ENCODE data around the gene OR5H6.
"Not testable (repeated sequence)": the region's sequence is repeated elsewhere in the genome, so short reads cannot be mapped to it uniquely, and the experiment has no call there.

Gene OR5H6

DNA sequence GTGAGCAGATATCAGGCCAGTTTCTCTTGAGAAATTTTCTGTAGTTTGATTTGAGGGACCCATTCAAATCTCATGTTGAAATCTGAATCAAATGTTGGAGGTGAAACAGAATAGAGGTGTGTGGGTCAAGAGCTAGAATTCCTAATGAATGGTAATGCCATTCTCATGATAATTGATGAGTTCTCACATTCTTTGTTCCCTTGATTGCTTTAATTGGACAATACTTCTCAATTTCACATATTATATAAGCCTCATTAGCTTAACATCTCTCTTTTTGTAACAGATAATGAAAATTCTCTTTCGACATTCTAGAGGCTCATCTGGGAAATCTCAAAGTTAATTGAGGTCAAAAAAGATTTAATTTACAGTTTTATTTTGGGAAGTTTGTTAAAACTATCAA is 21.9 kb upstream of the OR5H6 start:
- Mint-ChIP-seq H3K27me3 (ENCODE audit: low read depth, poor library complexity) (peaks cover 3% of the 10 kb centered on the region), H3K4me1 (no peaks in the 10 kb centered on the region), H3K9me3 (no peaks in the 10 kb centered on the region), H3K27ac (no peak overlapping the region), H3K36me3 (ENCODE audit: low read depth) (no peaks in the 10 kb centered on the region), H3K4me3 (no peak overlapping the region)
- no peak for DNase-seq
- TF ChIP-seq, protein P1, sequence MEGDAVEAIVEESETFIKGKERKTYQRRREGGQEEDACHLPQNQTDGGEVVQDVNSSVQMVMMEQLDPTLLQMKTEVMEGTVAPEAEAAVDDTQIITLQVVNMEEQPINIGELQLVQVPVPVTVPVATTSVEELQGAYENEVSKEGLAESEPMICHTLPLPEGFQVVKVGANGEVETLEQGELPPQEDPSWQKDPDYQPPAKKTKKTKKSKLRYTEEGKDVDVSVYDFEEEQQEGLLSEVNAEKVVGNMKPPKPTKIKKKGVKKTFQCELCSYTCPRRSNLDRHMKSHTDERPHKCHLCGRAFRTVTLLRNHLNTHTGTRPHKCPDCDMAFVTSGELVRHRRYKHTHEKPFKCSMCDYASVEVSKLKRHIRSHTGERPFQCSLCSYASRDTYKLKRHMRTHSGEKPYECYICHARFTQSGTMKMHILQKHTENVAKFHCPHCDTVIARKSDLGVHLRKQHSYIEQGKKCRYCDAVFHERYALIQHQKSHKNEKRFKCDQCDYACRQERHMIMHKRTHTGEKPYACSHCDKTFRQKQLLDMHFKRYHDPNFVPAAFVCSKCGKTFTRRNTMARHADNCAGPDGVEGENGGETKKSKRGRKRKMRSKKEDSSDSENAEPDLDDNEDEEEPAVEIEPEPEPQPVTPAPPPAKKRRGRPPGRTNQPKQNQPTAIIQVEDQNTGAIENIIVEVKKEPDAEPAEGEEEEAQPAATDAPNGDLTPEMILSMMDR (IDR thresholded peaks at IDR 0.05), result no peak

DNA sequence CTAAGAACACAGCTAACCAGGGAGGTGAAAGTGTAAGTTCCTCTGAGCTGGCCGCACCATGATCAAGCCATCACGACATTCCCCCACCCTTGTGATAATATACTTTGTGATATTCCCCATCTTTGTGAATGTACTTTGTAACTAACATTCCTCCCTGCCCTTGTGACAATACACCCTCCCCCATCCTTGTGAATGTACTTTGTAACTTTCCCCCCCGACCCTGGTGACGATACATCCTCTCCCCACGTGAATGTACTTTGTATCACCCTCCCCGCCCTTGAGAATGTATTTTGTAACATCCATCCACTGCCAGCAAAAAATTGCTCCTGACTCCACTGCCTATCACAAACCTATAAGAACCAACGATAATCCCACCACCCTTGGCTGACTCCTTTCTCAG is 20.2 kb upstream of the OR5H6 start:
- no peak overlapping the region for H3K27ac Mint-ChIP-seq
- TF ChIP-seq, protein P1 (IDR thresholded peaks at IDR 0.05), result no peak
- no peaks in the 10 kb centered on the region for H3K9me3 Mint-ChIP-seq
- no peak for DNase-seq
- H3K36me3 Mint-ChIP-seq (ENCODE audit: low read depth), result no peaks in the 10 kb centered on the region
- H3K4me3 Mint-ChIP-seq, result no peak overlapping the region
- peaks cover 2% of the 10 kb centered on the region for H3K27me3 Mint-ChIP-seq (ENCODE audit: low read depth, poor library complexity)
- no peaks in the 10 kb centered on the region for H3K4me1 Mint-ChIP-seq

DNA sequence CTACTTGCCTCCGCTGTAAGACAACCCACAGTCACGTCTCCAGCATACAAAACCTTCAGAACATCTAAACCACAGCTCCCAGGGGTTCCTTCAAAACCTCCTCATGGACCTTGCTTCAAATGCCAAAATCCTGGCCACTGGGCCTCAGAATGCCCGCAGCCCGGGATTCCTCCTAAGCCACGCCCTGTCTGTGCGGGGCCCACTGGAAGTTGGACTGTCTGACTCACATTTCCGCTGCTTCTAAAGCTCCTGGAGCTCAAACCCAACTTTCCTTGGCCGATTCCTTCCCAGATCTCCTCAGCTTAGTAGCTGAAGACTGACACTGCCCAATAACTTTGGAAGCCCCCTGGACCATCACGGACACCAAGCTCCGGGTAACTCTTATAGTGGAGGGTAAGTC is 17.9 kb upstream of the OR5H6 start:
- H3K4me3 Mint-ChIP-seq, result no peak overlapping the region
- H3K9me3 Mint-ChIP-seq, result no peaks in the 10 kb centered on the region
- H3K27me3 Mint-ChIP-seq (ENCODE audit: low read depth, poor library complexity), result no peaks in the 10 kb centered on the region
- TF ChIP-seq, protein P1 (IDR thresholded peaks at IDR 0.05), result no peak
- no peaks in the 10 kb centered on the region for H3K4me1 Mint-ChIP-seq
- no peak overlapping the region for H3K27ac Mint-ChIP-seq
- H3K36me3 Mint-ChIP-seq (ENCODE audit: low read depth), result no peaks in the 10 kb centered on the region
- no peak for DNase-seq

DNA sequence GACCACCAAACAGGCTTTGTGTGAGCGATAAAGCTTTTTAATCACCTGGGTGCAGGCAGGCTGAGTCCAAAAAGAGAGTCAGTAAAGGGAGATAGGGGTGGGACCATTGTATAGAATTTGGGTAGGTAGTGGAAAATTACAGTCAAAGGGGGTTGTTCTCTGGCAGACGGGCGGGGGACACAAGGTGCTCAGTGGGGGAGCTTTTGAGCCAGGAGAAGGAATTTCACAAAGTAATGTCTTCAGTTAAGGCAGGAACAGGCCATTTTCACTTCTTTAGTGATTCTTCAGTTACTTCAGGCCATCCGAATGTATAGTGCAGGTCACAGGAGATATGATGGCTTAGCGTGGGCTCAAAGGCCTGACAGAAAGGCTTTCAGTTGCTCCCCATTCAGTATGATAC is 8.0 kb upstream of the OR5H6 start:
- H3K27ac Mint-ChIP-seq; H3K27me3 Mint-ChIP-seq (ENCODE audit: low read depth, poor library complexity); H3K4me1 Mint-ChIP-seq; H3K36me3 Mint-ChIP-seq (ENCODE audit: low read depth); H3K9me3 Mint-ChIP-seq; H3K4me3 Mint-ChIP-seq; DNase-seq: not testable (repeated sequence)

DNA sequence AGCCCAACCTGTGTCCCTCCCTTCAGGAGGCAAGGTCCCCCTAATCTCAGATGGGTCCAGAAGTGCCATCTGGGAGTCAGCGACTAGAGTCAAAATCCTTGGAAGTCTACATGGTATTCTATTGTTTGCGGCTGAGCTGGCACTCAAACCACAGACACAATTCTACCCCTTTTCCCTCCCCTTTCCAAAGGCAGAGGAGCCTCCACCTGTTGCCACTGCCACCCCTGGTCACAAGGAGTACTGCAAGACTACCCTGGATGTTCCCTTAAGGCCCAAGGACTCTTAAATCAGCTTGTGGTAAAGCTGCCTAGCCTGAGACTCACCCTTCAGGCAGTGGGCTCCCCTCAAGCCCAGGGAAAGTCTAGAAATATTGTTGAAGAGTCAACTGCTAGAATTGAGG is 4.3 kb upstream of the OR5H6 start:
- TF ChIP-seq, protein P1 (IDR thresholded peaks at IDR 0.05), result no peak
- Mint-ChIP-seq H3K36me3 (ENCODE audit: low read depth) (no peaks in the 10 kb centered on the region), H3K4me1 (no peaks in the 10 kb centered on the region), H3K9me3 (peaks cover 7% of the 10 kb centered on the region), H3K4me3 (no peak overlapping the region), H3K27me3 (ENCODE audit: low read depth, poor library complexity) (no peaks in the 10 kb centered on the region), H3K27ac (no peak overlapping the region)
- DNase-seq, result no peak

DNA sequence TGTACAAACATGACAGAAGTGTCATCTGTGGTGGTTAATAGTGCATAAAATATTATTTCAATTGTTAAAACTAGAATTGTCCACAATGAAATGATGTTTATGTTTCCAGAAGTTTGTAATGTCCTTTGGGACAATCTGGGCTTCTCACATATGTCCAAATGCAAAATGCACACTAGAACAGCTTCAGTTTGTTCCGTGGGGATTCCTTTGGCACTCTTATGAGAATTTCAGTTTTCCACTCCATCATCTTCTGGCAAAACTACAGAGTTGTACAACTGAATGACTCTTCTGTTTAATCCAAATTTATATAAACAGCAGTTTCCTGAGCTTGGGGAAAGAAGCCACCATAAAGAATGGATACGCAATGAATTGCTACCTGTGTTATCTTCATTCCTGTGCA is 2.0 kb upstream of the OR5H6 start:
- H3K36me3 Mint-ChIP-seq (ENCODE audit: low read depth), result no peaks in the 10 kb centered on the region
- no peak overlapping the region for H3K4me3 Mint-ChIP-seq
- no peaks in the 10 kb centered on the region for H3K27me3 Mint-ChIP-seq (ENCODE audit: low read depth, poor library complexity)
- H3K27ac Mint-ChIP-seq, result no peak overlapping the region
- DNase-seq, result no peak
- H3K9me3 Mint-ChIP-seq, result peaks cover 7% of the 10 kb centered on the region
- TF ChIP-seq, protein P1 (IDR thresholded peaks at IDR 0.05), result no peak
- no peaks in the 10 kb centered on the region for H3K4me1 Mint-ChIP-seq
